ENCODE measurements around the gene NUDT14. TPM values are rescaled to one million over a fixed set of nuclear protein-coding genes. Genes with fewer than 3 reads are reported as not detected.

The NUDT14 gene
- total RNA-seq, 1 experiment from 2014 or later: 75.3 TPM

- Histone ChIP-seq H3K4me1 (ENCODE audit: control insufficient read depth, insufficient read depth, low read length) (no peaks in the 10 kb centered on the region), H3K4me3 (ENCODE audit: low read depth in 2 of 2, low read length in 2 of 2) (no peak overlapping the region), H3K9me3 (ENCODE audit: control insufficient read depth, insufficient read depth, low read depth, low read length) (no peaks in the 10 kb centered on the region), H3K27ac (ENCODE audit: low read length) (no peak overlapping the region), H3K27me3 (ENCODE audit: control insufficient read depth, insufficient read depth, low read length) (no peaks in the 10 kb centered on the region), H3K36me3 (ENCODE audit: control insufficient read depth, insufficient read depth, low read length) (0 out of 2 replicates have a peak, but pooled peaks cover 2% of the 10 kb centered on the region)
- no peak for DNase-seq (ENCODE audit: low read depth, low spot score)
- intact Hi-C loops (cut with micrococcal nuclease; ENCODE audit: unreplicated experiment) (no loop called here), in situ Hi-C loops (cut with HindIII; ENCODE audit: low pct_unique_long_range_greater_than_20kb, low sequenced_read_pairs) (no loop called here)
- ATAC-seq: no peak
- TF ChIP-seq REST (IDR thresholded peaks at IDR 0.05; ENCODE audit: insufficient read depth in 1 of 2, low read depth in 2 of 2, low read length in 1 of 2): no peak
- no peak for TF ChIP-seq CTCF (IDR thresholded peaks at IDR 0.05)
- TF ChIP-seq SIN3A (IDR thresholded peaks at IDR 0.05; ENCODE audit: borderline replicate concordance, insufficient read depth, low read depth, low read length): no peak
- TF ChIP-seq POLR2AphosphoS5 (IDR thresholded peaks at IDR 0.05; ENCODE audit: low read depth, low read length): no peak
- no peak for TF ChIP-seq TCF7L2 (IDR thresholded peaks at IDR 0.05; ENCODE audit: low read depth, low read length)
- CTCF ChIA-PET: no interaction called here
- POLR2A ChIA-PET: no interaction called here
- no TSS peak for BruUV-seq (replicated peaks)
Observed at GRCh38 chr14:105216490-105217247, 35.6 kb upstream of the NUDT14 start.

DNA sequence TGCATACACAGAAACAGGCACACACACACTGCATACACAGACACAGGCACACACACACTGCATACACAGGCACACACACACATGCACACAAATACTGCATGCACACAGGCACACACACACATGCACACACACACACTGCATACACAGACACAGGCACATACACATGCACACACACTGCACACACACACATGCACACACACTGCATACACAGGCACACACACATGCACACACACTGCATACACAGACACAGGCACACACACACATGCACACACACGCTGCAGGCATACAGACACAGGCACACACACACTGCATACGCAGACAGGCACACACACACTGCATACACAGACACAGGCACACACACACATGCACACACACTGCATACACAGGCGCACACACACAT lies 34.5 kb upstream of the NUDT14 start:
- Histone ChIP-seq H3K27me3 (ENCODE audit: control insufficient read depth, insufficient read depth, low read length) (no peaks in the 10 kb centered on the region), H3K27ac (ENCODE audit: low read length) (no peak overlapping the region), H3K36me3 (ENCODE audit: control insufficient read depth, insufficient read depth, low read length) (0 out of 2 replicates have a peak, but pooled peaks cover 2% of the 10 kb centered on the region), H3K4me1 (ENCODE audit: control insufficient read depth, insufficient read depth, low read length) (no peaks in the 10 kb centered on the region), H3K4me3 (ENCODE audit: low read depth in 2 of 2, low read length in 2 of 2) (no peak overlapping the region), H3K9me3 (ENCODE audit: control insufficient read depth, insufficient read depth, low read depth, low read length) (no peaks in the 10 kb centered on the region)
- no TSS peak for BruUV-seq (replicated peaks)
- intact Hi-C loops (cut with micrococcal nuclease; ENCODE audit: unreplicated experiment) (no loop called here), in situ Hi-C loops (cut with HindIII; ENCODE audit: low pct_unique_long_range_greater_than_20kb, low sequenced_read_pairs) (no loop called here)
- ATAC-seq (no peak), DNase-seq (ENCODE audit: low read depth, low spot score) (no peak)
- TF ChIP-seq CTCF (IDR thresholded peaks at IDR 0.05): no peak
- TF ChIP-seq TCF7L2 (IDR thresholded peaks at IDR 0.05; ENCODE audit: low read depth, low read length): no peak
- TF ChIP-seq SIN3A (IDR thresholded peaks at IDR 0.05; ENCODE audit: borderline replicate concordance, insufficient read depth, low read depth, low read length): no peak
- no peak for TF ChIP-seq REST (IDR thresholded peaks at IDR 0.05; ENCODE audit: insufficient read depth in 1 of 2, low read depth in 2 of 2, low read length in 1 of 2)
- TF ChIP-seq POLR2AphosphoS5 (IDR thresholded peaks at IDR 0.05; ENCODE audit: low read depth, low read length): no peak
- CTCF ChIA-PET: no interaction called here
- POLR2A ChIA-PET: no interaction called here
